GM19351 (cell line): ENCODE measurements around the gene CHCHD6.
A peak's percentile ranks its signal among the peaks of the same experiment; 100 is the strongest.

Experiments used
- ATAC-seq: cut with Tn5 transposase; IDR thresholded peaks from one replicate; pipeline ENCODE4 v1.9.1; 2021; ENCODE audit warnings: mild to moderate bottlenecking, moderate library complexity; ENCODE audit not compliant: unreplicated experiment

The CHCHD6 gene

GRCh38 chr3:126704494-126705214 is 614 bp downstream of the CHCHD6 start:
- ATAC-seq = peak; percentile 11

- ATAC-seq = no peak
These were observed 2.6 kb downstream of the CHCHD6 start for GRCh38 chr3:126706631-126707030.

- no peak for ATAC-seq
These were observed 7.2 kb downstream of the CHCHD6 start for GRCh38 chr3:126711121-126711760.

- ATAC-seq = no peak
These were observed 9.2 kb downstream of the CHCHD6 start for GRCh38 chr3:126713199-126713598.

- no peak for ATAC-seq
These were observed 10.3 kb downstream of the CHCHD6 start for GRCh38 chr3:126714276-126714900.

- ATAC-seq = no peak
These were observed 10.9 kb downstream of the CHCHD6 start for GRCh38 chr3:126714921-126715320.

- ATAC-seq = no peak
These were observed 11.4 kb downstream of the CHCHD6 start for GRCh38 chr3:126715432-126715831.

- ATAC-seq = no peak
These were observed 12.0 kb downstream of the CHCHD6 start for GRCh38 chr3:126716057-126716456.

- ATAC-seq = no peak
These were observed 14.8 kb downstream of the CHCHD6 start for GRCh38 chr3:126718561-126719445.

- no peak for ATAC-seq
These were observed 16.6 kb downstream of the CHCHD6 start for GRCh38 chr3:126720596-126720995.

GRCh38 chr3:126721246-126721645 is 17.2 kb downstream of the CHCHD6 start:
- ATAC-seq = no peak

GRCh38 chr3:126723237-126723636 is 19.2 kb downstream of the CHCHD6 start:
- ATAC-seq = no peak

- no peak for ATAC-seq
These were observed 19.8 kb downstream of the CHCHD6 start for GRCh38 chr3:126723801-126724200.

- no peak for ATAC-seq
These were observed 24.6 kb downstream of the CHCHD6 start for GRCh38 chr3:126728680-126729079.

GRCh38 chr3:126730376-126730775 is 26.3 kb downstream of the CHCHD6 start:
- no peak for ATAC-seq

- no peak for ATAC-seq
These were observed 27.0 kb downstream of the CHCHD6 start for GRCh38 chr3:126731044-126731443.

- no peak for ATAC-seq
These were observed 28.4 kb downstream of the CHCHD6 start for GRCh38 chr3:126732281-126733060.

GRCh38 chr3:126733061-126733430 is 29.0 kb downstream of the CHCHD6 start:
- ATAC-seq = no peak

- ATAC-seq = no peak
These were observed 30.2 kb downstream of the CHCHD6 start for GRCh38 chr3:126734106-126734723.

GRCh38 chr3:126737527-126737926 is 33.5 kb downstream of the CHCHD6 start:
- no peak for ATAC-seq
